Measurements from ENCODE around the gene BUB1. TPM values are rescaled to one million over a fixed set of nuclear protein-coding genes. Genes with fewer than 3 reads are reported as not detected.
"Not testable (repeated sequence)": the region's sequence is repeated elsewhere in the genome, so short reads cannot be mapped to it uniquely, and the experiment has no call there.

Gene BUB1
- total RNA-seq, 5 donors from 2014 or later (not counting 1 experiment from before 2014, with no cell fraction given), result 2.7 to 4.7 (median 3.1) TPM

DNA sequence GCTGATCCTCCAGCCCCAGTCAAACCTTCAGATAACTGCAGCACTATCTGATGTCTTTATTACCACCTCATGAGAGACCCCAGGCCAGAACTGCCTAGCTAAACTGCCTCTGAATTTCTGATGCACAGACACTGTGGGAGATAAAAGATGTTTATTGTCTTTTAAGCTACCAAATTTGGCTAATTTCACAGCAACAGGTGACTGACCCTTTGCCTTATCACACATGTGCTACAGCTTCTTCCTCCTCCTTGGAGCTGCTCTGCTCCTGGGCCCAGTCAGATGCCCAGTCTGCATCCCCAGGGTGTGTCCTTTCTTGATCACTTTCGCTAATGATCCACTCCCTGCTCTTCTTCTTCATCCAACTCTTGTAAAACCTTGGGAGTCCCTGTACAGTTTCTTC lies 34.9 kb upstream of the BUB1 start:
- Histone ChIP-seq H3K4me1 (ENCODE audit: control insufficient read depth in 1 of 2, extremely low read depth in 1 of 2, insufficient read depth in 2 of 2, low read length in 2 of 2) (no peaks in the 10 kb centered on the region), H3K9me3 (no peaks in the 10 kb centered on the region), H3K36me3 (ENCODE audit: control insufficient read depth in 2 of 2, extremely low read depth in 1 of 2, insufficient read depth in 1 of 2, low read length in 1 of 2) (no peaks in the 10 kb centered on the region), H3K4me3 (ENCODE audit: control insufficient read depth in 1 of 2, extremely low read depth in 1 of 2, low read length in 1 of 2) (no peak overlapping the region), H3K27ac (ENCODE audit: low read length) (no peak overlapping the region), H3K27me3 (replicated peaks in 1 of 2; ENCODE audit: control insufficient read depth in 2 of 2, extremely low read depth in 1 of 2, insufficient read depth in 2 of 2, low read length in 1 of 2) (peaks cover 0 to 16% of the 10 kb centered on the region in 2 experiments)
- POLR2A ChIA-PET, result no interaction called here
- Mint-ChIP-seq H3K27ac (no peak overlapping the region), H3K4me1 (no peaks in the 10 kb centered on the region), H3K36me3 (no peaks in the 10 kb centered on the region), H3K27me3 (peaks cover 33 to 40% of the 10 kb centered on the region in 2 donors), H3K4me3 (no peak overlapping the region), H3K9me3 (no peaks in the 10 kb centered on the region)
- CTCF ChIA-PET, result no interaction called here
- DNase-seq (no peak), ATAC-seq (replicated peaks in 1 of 4) (no peak)
- 80% methylated on average over 1 of the region's 1 CpG for WGBS (ENCODE audit: insufficient coverage)

GRCh38 chr2:110708455-110708854 lies 30.6 kb upstream of the BUB1 start:
- POLR2A ChIA-PET, result no interaction called here
- H3K27ac Mint-ChIP-seq, result peak overlapping the region in 1 of 2 donors; percentile 27
- peaks cover 23 to 34% of the 10 kb centered on the region in 2 donors for H3K27me3 Mint-ChIP-seq

DNA sequence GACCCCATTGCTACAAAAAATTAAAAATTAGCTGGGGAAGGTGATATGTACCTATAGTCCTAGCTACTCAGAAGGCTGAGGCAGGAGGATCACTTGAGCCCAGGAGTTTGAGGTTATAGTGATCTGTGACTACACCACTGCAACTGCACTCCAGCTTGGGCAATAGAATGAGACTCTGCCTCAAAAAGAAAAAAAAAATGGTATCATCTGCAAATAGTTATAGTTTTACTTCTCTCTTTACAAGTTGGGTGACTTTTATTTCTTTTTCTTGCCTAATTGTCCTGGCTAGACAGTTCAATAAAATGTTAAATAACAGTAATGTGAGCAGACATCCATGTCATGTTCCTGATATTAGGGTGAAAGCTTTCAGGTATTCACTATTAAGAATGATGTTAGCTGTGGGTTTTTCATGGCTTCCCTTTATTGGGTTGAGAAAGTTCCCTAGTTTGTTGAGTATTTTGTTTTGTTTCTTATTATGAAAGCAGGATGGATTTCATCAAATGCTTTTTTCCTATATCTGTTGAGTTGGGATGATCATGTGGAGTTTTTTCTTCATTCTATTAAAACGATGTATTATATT lies 29.6 kb upstream of the BUB1 start:
- CTCF ChIA-PET, result no interaction called here
- H3K27me3 Mint-ChIP-seq, result peaks cover 19 to 30% of the 10 kb centered on the region in 2 donors
- no peak overlapping the region for H3K27ac ChIP-seq (ENCODE audit: low read length)

More at GRCh38 chr2:110708455-110708854, 30.6 kb upstream of the BUB1 start:
- no peaks in the 10 kb centered on the region for H3K36me3 ChIP-seq (ENCODE audit: control insufficient read depth in 2 of 2, extremely low read depth in 1 of 2, insufficient read depth in 1 of 2, low read length in 1 of 2)
- no peaks in the 10 kb centered on the region for H3K9me3 ChIP-seq
- DNase-seq (no peak), ATAC-seq (replicated peaks in 1 of 4) (no peak)
- WGBS (ENCODE audit: insufficient coverage), result no CpG with 5 or more reads among the region's 1 CpG
- H3K27ac ChIP-seq (ENCODE audit: low read length), result no peak overlapping the region
- Mint-ChIP-seq H3K9me3 (no peaks in the 10 kb centered on the region), H3K36me3 (no peaks in the 10 kb centered on the region), H3K4me3 (no peak overlapping the region), H3K4me1 (no peaks in the 10 kb centered on the region)
- H3K4me3 ChIP-seq (ENCODE audit: control insufficient read depth in 1 of 2, extremely low read depth in 1 of 2, low read length in 1 of 2), result no peak overlapping the region
- no peaks in the 10 kb centered on the region for H3K4me1 ChIP-seq (ENCODE audit: control insufficient read depth in 1 of 2, extremely low read depth in 1 of 2, insufficient read depth in 2 of 2, low read length in 2 of 2)
- peaks cover 0 to 11% of the 10 kb centered on the region in 2 experiments for H3K27me3 ChIP-seq (replicated peaks in 1 of 2; ENCODE audit: control insufficient read depth in 2 of 2, extremely low read depth in 1 of 2, insufficient read depth in 2 of 2, low read length in 1 of 2)
- CTCF ChIA-PET, result no interaction called here

GRCh38 chr2:110702514-110703380 lies 24.9 kb upstream of the BUB1 start:
- no peaks in the 10 kb centered on the region for H3K4me1 ChIP-seq (ENCODE audit: control insufficient read depth in 1 of 2, extremely low read depth in 1 of 2, insufficient read depth in 2 of 2, low read length in 2 of 2)
- no peaks in the 10 kb centered on the region for H3K36me3 ChIP-seq (ENCODE audit: control insufficient read depth in 2 of 2, extremely low read depth in 1 of 2, insufficient read depth in 1 of 2, low read length in 1 of 2)
- POLR2A ChIA-PET, result no interaction called here
- no peak overlapping the region for H3K4me3 ChIP-seq (ENCODE audit: control insufficient read depth in 1 of 2, extremely low read depth in 1 of 2, low read length in 1 of 2)
- no peaks in the 10 kb centered on the region for H3K9me3 ChIP-seq
- DNase-seq (no peak), ATAC-seq (replicated peaks in 1 of 4) (no peak)
- Mint-ChIP-seq H3K9me3 (no peaks in the 10 kb centered on the region), H3K4me3 (no peak overlapping the region), H3K27me3 (peaks cover 2 to 3% of the 10 kb centered on the region in 2 donors), H3K27ac (no peak overlapping the region), H3K36me3 (no peaks in the 10 kb centered on the region), H3K4me1 (no peaks in the 10 kb centered on the region)
- CTCF ChIA-PET, result no interaction called here
- no CpG with 5 or more reads among the region's 2 CpGs for WGBS (ENCODE audit: insufficient coverage)
- no peak overlapping the region for H3K27ac ChIP-seq (ENCODE audit: low read length)
- H3K27me3 ChIP-seq (replicated peaks in 1 of 2; ENCODE audit: control insufficient read depth in 2 of 2, extremely low read depth in 1 of 2, insufficient read depth in 2 of 2, low read length in 1 of 2), result no peaks in the 10 kb centered on the region

More for the DNA sequence above, 29.6 kb upstream of the BUB1 start:
- Histone ChIP-seq H3K9me3 (no peaks in the 10 kb centered on the region), H3K36me3 (ENCODE audit: control insufficient read depth in 2 of 2, extremely low read depth in 1 of 2, insufficient read depth in 1 of 2, low read length in 1 of 2) (no peaks in the 10 kb centered on the region), H3K4me3 (ENCODE audit: control insufficient read depth in 1 of 2, extremely low read depth in 1 of 2, low read length in 1 of 2) (no peak overlapping the region), H3K27me3 (replicated peaks in 1 of 2; ENCODE audit: control insufficient read depth in 2 of 2, extremely low read depth in 1 of 2, insufficient read depth in 2 of 2, low read length in 1 of 2) (peaks cover 0 to 11% of the 10 kb centered on the region in 2 experiments), H3K4me1 (ENCODE audit: control insufficient read depth in 1 of 2, extremely low read depth in 1 of 2, insufficient read depth in 2 of 2, low read length in 2 of 2) (no peaks in the 10 kb centered on the region)
- Mint-ChIP-seq H3K36me3 (no peaks in the 10 kb centered on the region), H3K9me3 (no peaks in the 10 kb centered on the region), H3K4me1 (no peaks in the 10 kb centered on the region), H3K4me3 (no peak overlapping the region), H3K27ac (no peak overlapping the region)
- WGBS (ENCODE audit: insufficient coverage), result no CpG with 5 or more reads among the region's 1 CpG
- POLR2A ChIA-PET, result no interaction called here
- DNase-seq (no peak), ATAC-seq (replicated peaks in 1 of 4) (no peak)

- WGBS (ENCODE audit: insufficient coverage), result no CpG with 5 or more reads among the region's 6 CpGs
- CTCF ChIA-PET; DNase-seq; H3K27me3 ChIP-seq (replicated peaks in 1 of 2; ENCODE audit: control insufficient read depth in 2 of 2, extremely low read depth in 1 of 2, insufficient read depth in 2 of 2, low read length in 1 of 2); H3K9me3 ChIP-seq; H3K4me1 Mint-ChIP-seq; H3K4me3 Mint-ChIP-seq; H3K4me3 ChIP-seq (ENCODE audit: control insufficient read depth in 1 of 2, extremely low read depth in 1 of 2, low read length in 1 of 2); H3K36me3 Mint-ChIP-seq; POLR2A ChIA-PET; H3K36me3 ChIP-seq (ENCODE audit: control insufficient read depth in 2 of 2, extremely low read depth in 1 of 2, insufficient read depth in 1 of 2, low read length in 1 of 2); H3K4me1 ChIP-seq (ENCODE audit: control insufficient read depth in 1 of 2, extremely low read depth in 1 of 2, insufficient read depth in 2 of 2, low read length in 2 of 2); H3K27ac ChIP-seq (ENCODE audit: low read length); H3K9me3 Mint-ChIP-seq; H3K27me3 Mint-ChIP-seq; ATAC-seq (replicated peaks in 1 of 4); H3K27ac Mint-ChIP-seq: not testable (repeated sequence)
Measured at GRCh38 chr2:110698253-110698652, 20.4 kb upstream of the BUB1 start.

GRCh38 chr2:110695146-110695898 lies 17.5 kb upstream of the BUB1 start:
- H3K36me3 Mint-ChIP-seq; H3K27me3 Mint-ChIP-seq; DNase-seq; H3K9me3 Mint-ChIP-seq; H3K27ac Mint-ChIP-seq; H3K4me3 Mint-ChIP-seq; H3K4me1 ChIP-seq (ENCODE audit: control insufficient read depth in 1 of 2, extremely low read depth in 1 of 2, insufficient read depth in 2 of 2, low read length in 2 of 2); H3K4me3 ChIP-seq (ENCODE audit: control insufficient read depth in 1 of 2, extremely low read depth in 1 of 2, low read length in 1 of 2); CTCF ChIA-PET; H3K27me3 ChIP-seq (replicated peaks in 1 of 2; ENCODE audit: control insufficient read depth in 2 of 2, extremely low read depth in 1 of 2, insufficient read depth in 2 of 2, low read length in 1 of 2); H3K4me1 Mint-ChIP-seq; POLR2A ChIA-PET; H3K27ac ChIP-seq (ENCODE audit: low read length); H3K36me3 ChIP-seq (ENCODE audit: control insufficient read depth in 2 of 2, extremely low read depth in 1 of 2, insufficient read depth in 1 of 2, low read length in 1 of 2); H3K9me3 ChIP-seq; ATAC-seq (replicated peaks in 1 of 4): not testable (repeated sequence)
- no CpG with 5 or more reads among the region's 5 CpGs for WGBS (ENCODE audit: insufficient coverage)

All from T-cell (primary cell).